GM18951 (cell line): ENCODE results near the gene FAM217B.

Experiments
- POLR2A ChIP-seq: IDR thresholded peaks from 4 replicates; pipeline ENCODE4 v1.6.1; 2011; ENCODE audit warnings: mild to moderate bottlenecking; ENCODE audit not compliant: insufficient read length, insufficient read depth; ENCODE audit errors: extremely low read depth
- in situ Hi-C: fragments of 300-500 bp; cut with MboI; formaldehyde crosslinking; loops from one replicate; pipeline ENCODE4 v1.12.0; 2022; ENCODE audit warnings: low sequenced_read_pairs, mixed read lengths, inconsistent platforms; ENCODE audit not compliant: unreplicated experiment

The FAM217B gene

DNA sequence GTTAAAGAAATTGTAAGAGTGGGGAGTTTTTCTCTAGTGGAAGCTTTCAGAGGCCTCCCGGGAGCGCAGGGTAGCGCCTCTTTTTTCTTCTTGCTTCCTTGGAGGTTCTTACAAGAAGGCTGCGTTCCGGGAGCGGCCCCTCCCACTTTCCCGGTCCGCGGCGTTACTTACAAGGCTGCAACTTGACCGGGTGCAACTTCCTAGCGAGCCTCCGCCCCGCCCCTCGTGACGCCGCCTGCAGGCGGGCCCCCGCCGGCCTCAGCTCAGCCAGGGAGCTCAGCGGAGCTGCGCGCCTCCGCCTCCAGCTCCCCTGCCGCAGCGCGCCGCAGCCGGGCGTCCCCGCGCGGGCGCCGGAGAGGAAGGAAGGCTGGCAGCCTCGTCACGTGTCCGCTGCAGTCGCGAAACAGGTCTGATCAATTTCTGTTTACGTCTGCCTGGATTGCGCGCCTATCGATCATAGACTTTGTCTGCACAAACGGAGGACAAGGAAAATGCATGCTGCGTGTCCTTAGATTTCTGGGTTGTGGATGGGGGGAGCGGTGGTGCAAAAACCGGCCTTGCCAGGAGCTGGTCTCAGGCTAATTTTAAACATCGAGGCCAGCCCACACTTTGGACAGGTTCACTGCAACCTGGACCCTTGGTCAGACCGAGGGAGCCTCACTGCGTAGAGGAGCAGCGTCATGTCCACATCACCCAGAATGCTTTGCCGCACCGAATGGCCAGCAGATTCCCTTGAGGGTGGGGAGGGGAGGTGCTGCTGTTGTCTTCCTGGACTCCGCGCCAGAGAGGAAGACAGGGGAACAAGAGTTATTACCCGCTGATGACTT, at the start of gene FAM217B, which contains the start of gene PPP1R3D:
Gene FAM217B, plus strand, starts transcription at position 261 of the 827 bp plus-strand sequence. CDS start 3,555 bp downstream, outside the sequence.
Gene PPP1R3D, minus strand, starts transcription at position 177 of the 827 bp plus-strand sequence. CDS start 374 bp downstream, outside the sequence.
- in situ Hi-C loops: no loop called here
- TF ChIP-seq POLR2A: peak; percentile 86

DNA sequence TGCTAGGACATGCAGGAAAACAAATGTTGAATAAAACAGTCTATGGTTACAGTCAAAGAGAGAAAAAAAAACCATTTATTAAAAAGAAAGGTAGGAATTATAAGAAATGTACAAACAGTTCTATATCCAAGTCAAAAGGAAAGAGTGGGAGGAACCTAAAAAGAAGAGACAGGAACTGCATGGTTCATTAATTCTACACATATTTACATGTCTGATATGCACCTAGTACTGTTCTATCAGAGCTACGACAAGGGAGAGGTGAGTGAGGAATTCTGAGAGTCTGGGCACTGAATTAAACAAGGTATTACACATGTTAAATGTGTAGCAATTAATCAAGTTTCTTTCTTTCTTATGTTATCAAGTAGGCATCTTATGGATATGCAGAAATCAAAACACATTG, 48.6 kb upstream of the FAM217B start:
- in situ Hi-C loops: no loop called here
- TF ChIP-seq POLR2A: no peak

DNA sequence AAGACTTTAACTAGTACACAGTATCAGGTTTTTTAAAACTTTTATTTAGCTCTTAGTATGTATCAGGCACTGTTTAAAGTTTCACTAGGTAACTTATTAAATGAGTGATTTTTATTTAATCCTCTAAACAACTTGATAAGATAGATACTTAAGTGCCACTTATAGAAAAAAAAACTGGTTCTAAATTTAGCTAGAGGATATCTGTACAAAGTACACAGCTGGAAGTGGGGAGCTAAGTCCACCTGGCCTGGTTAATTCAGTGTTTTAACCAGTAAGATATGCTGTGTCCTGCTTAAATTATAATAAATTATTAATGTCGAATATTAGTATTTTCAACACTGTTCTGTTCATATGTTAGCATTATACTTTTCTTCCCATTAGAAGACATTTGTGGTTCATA, 44.3 kb upstream of the FAM217B start:
- TF ChIP-seq POLR2A: no peak
- in situ Hi-C loops: no loop called here

- no peak for TF ChIP-seq POLR2A
- in situ Hi-C loops: no loop called here
These were observed 37.7 kb upstream of the FAM217B start for GRCh38 chr20:59902470-59902869.

- no peak for TF ChIP-seq POLR2A
- in situ Hi-C loops: no loop called here
These were observed 36.6 kb upstream of the FAM217B start for GRCh38 chr20:59903621-59904020.

- in situ Hi-C loops: no loop called here
- no peak for TF ChIP-seq POLR2A
These were observed 31.3 kb upstream of the FAM217B start for GRCh38 chr20:59908855-59909254.

GRCh38 chr20:59911041-59911440, 29.1 kb upstream of the FAM217B start:
- in situ Hi-C loops: no loop called here

GRCh38 chr20:59912609-59913008, 27.6 kb upstream of the FAM217B start:
- TF ChIP-seq POLR2A: no peak
- in situ Hi-C loops: no loop called here

More at GRCh38 chr20:59911041-59911440, 29.1 kb upstream of the FAM217B start:
- TF ChIP-seq POLR2A: no peak

DNA sequence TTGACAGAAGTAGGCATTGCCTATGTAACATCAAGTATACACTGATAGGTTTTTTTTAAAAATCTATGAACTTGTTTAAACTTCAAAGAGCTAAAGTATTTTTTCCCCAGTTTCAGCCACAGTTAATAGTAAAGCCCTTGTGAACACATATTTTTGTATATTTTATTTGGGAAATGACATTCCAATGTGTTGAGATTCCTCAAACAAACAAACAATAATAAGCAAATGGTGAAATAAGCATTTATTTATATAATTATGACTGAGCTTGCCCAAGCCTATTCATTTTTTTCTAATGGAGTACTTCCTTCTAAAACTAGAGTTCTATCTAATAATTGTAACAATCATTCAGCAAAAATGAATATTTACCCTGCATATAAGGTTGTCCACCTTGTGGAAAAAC, 19.2 kb upstream of the FAM217B start:
- in situ Hi-C loops: no loop called here
- TF ChIP-seq POLR2A: no peak

DNA sequence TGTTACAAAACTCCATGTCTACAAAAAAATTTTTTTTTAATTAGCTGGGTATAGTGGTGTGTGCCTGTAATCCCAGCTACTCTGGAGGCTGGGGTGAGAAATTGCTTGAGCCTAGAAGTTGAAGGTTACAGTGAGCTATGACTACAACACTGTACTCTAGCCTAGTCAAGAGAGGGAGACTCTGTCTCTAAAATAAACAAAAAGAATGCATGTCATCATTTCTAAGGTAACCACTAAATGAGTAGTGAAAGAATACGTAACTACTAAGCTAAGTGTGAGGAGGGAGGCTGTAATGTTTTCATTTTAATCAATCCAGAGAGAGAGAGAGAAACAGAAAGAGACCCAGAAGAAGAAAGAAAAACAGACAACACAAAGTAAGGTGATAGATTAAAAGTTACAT, 16.7 kb upstream of the FAM217B start:
- no peak for TF ChIP-seq POLR2A
- in situ Hi-C loops: no loop called here

DNA sequence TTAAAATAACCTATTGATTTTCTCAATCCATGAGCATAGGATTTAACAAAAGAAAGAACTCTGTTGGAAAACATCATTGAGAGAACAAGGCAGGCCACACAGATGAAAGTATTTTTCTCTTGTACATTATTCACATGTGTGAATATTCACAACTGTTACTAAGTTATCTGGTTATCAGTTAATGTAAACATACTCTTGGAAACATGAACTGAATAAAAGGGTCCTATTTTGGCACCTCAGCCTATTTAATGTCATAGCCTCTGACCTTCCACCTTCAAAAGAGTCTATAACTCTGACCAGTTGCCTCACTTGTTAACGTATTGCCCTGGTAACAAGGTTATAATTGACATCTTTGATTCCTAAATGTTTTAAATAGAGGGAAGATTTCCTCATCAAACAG, 14.8 kb upstream of the FAM217B start:
- in situ Hi-C loops: no loop called here

GRCh38 chr20:59925899-59926298, 14.3 kb upstream of the FAM217B start:
- TF ChIP-seq POLR2A: no peak
- in situ Hi-C loops: no loop called here

More for the DNA sequence above, 14.8 kb upstream of the FAM217B start:
- no peak for TF ChIP-seq POLR2A

- in situ Hi-C loops: no loop called here
- TF ChIP-seq POLR2A: no peak
These were observed 8.5 kb upstream of the FAM217B start for GRCh38 chr20:59931511-59932312.
